ENCODE measurements around the gene ZC2HC1C. TPM values are rescaled to one million over a fixed set of nuclear protein-coding genes. Genes with fewer than 3 reads are reported as not detected.

Gene ZC2HC1C
- total and polyA plus RNA-seq, 10 of the 15 experiments (the other 5 are each of a cell fraction or from before 2014, with no cell fraction given) = 0.92 to 3.7 (median 1.6) TPM

- Histone ChIP-seq H3K27me3 (replicated peaks in 1 of 2; ENCODE audit: control insufficient read depth in 2 of 2, insufficient read depth in 2 of 2, low read length in 1 of 2) (no peaks in the 10 kb centered on the region), H2AFZ (ENCODE audit: control insufficient read depth, low read depth, low read length) (no peak overlapping the region), H3K36me3 (ENCODE audit: control insufficient read depth in 2 of 2, insufficient read depth in 2 of 2, low read length in 1 of 2) (peaks cover 0 to 10% of the 10 kb centered on the region in 2 experiments; a peak in 3 of 4 replicates), H3K4me2 (ENCODE audit: control insufficient read depth, insufficient read depth) (no peak overlapping the region), H3K79me2 (ENCODE audit: control insufficient read depth, insufficient read depth, low read length) (no peaks in the 10 kb centered on the region), H3K4me3 (no peak overlapping the region), H4K20me1 (ENCODE audit: control insufficient read depth, insufficient read depth) (no peaks in the 10 kb centered on the region; the same call in 1 of the 2 replicates), H3K9me3 (replicated peaks; ENCODE audit: control insufficient read depth, insufficient read depth, low read length) (no peaks in the 10 kb centered on the region), H3K27ac (ENCODE audit: control insufficient read depth, insufficient read depth) (no peak overlapping the region), H3K4me1 (ENCODE audit: control insufficient read depth, insufficient read depth, low read length) (no peaks in the 10 kb centered on the region), H3K9ac (ENCODE audit: control insufficient read depth, insufficient read depth, low read length) (no peak overlapping the region)
- DNase-seq (ENCODE audit: low read depth, low spot score) = no peak
- ATAC-seq = no peak
- intact Hi-C loops (cut with micrococcal nuclease; ENCODE audit: unreplicated experiment) (no loop called here), in situ Hi-C loops (cut with MboI) (no loop called here)
- TF ChIP-seq HCFC1 (IDR thresholded peaks at IDR 0.05; ENCODE audit: low read length) = no peak
- no peak for TF ChIP-seq RUNX3 (IDR thresholded peaks at IDR 0.05; ENCODE audit: low read length)
- no peak for TF ChIP-seq DPF2 (IDR thresholded peaks at IDR 0.05)
- no peak for TF ChIP-seq TCF3 (IDR thresholded peaks at IDR 0.05; ENCODE audit: borderline replicate concordance, insufficient read depth, low read depth, low read length)
- TF ChIP-seq JUNB (IDR thresholded peaks at IDR 0.05) = no peak
- 87% methylated on average over 6 of the region's 6 CpGs for WGBS (ENCODE audit: insufficient coverage, insufficient replicate concordance, low lambda C conversion rate, missing lambda C conversion rate)
- no peak for FAIRE-seq
- ChIA-PET SMC1A (ENCODE audit: uncharacterized antibody, unreplicated experiment) (interaction anchor here (1.0 kb wide), 1 partner anchor 9 kb away, joined by 3 read pairs; no protein-coding TSS in a partner anchor), POLR2A (no interaction called here), RAD21 (ENCODE audit: unreplicated experiment) (no interaction called here), CTCF (interaction anchor here (1.9 kb wide), 1 partner anchor 8 kb away, joined by 6 read pairs; no protein-coding TSS in a partner anchor)
- no TSS peak for BruUV-seq (replicated peaks)
Measured at GRCh38 chr14:75096959-75097358, 27.5 kb downstream of the ZC2HC1C start.

GRCh38 chr14:75098212-75098611 is 28.8 kb downstream of the ZC2HC1C start:
- Histone ChIP-seq H4K20me1 (ENCODE audit: control insufficient read depth, insufficient read depth) (no peaks in the 10 kb centered on the region; the same call in 1 of the 2 replicates), H3K27ac (ENCODE audit: control insufficient read depth, insufficient read depth) (no peak overlapping the region), H2AFZ (ENCODE audit: control insufficient read depth, low read depth, low read length) (no peak overlapping the region), H3K4me2 (ENCODE audit: control insufficient read depth, insufficient read depth) (no peak overlapping the region), H3K9ac (ENCODE audit: control insufficient read depth, insufficient read depth, low read length) (no peak overlapping the region), H3K36me3 (ENCODE audit: control insufficient read depth in 2 of 2, insufficient read depth in 2 of 2, low read length in 1 of 2) (peaks cover 0 to 10% of the 10 kb centered on the region in 2 experiments; a peak in 3 of 4 replicates), H3K27me3 (replicated peaks in 1 of 2; ENCODE audit: control insufficient read depth in 2 of 2, insufficient read depth in 2 of 2, low read length in 1 of 2) (no peaks in the 10 kb centered on the region), H3K4me3 (no peak overlapping the region), H3K79me2 (ENCODE audit: control insufficient read depth, insufficient read depth, low read length) (no peaks in the 10 kb centered on the region), H3K4me1 (ENCODE audit: control insufficient read depth, insufficient read depth, low read length) (no peaks in the 10 kb centered on the region), H3K9me3 (replicated peaks; ENCODE audit: control insufficient read depth, insufficient read depth, low read length) (no peaks in the 10 kb centered on the region)
- ChIA-PET POLR2A (no interaction called here), RAD21 (ENCODE audit: unreplicated experiment) (no interaction called here), CTCF (interaction anchor here (1.9 kb wide), 1 partner anchor 10 kb away, joined by 6 read pairs; no protein-coding TSS in a partner anchor), SMC1A (ENCODE audit: uncharacterized antibody, unreplicated experiment) (interaction anchor here (1.0 kb wide), 1 partner anchor 154 kb away, joined by 4 read pairs; no protein-coding TSS in a partner anchor)
- ATAC-seq (no peak), FAIRE-seq (no peak), DNase-seq (ENCODE audit: low read depth, low spot score) (no peak)
- no peak for TF ChIP-seq CBX3 (IDR thresholded peaks at IDR 0.05; ENCODE audit: borderline replicate concordance, low read depth)
- TF ChIP-seq EGR1 (IDR thresholded peaks at IDR 0.05; ENCODE audit: borderline replicate concordance in 1 of 2, low read depth in 2 of 2, low read length in 2 of 2) = no peak
- TF ChIP-seq MYC (IDR thresholded peaks at IDR 0.05; ENCODE audit: insufficient read depth, insufficient read length, insufficient replicate concordance, low read length, severe bottlenecking) = no peak
- intact Hi-C loops (cut with micrococcal nuclease; ENCODE audit: unreplicated experiment) = no loop called here
- BruUV-seq (replicated peaks) = no TSS peak
- in situ Hi-C loops (cut with MboI) = no loop called here

Data from GM12878 (cell line).